ENCODE data around the gene CDH16.

Gene CDH16

GRCh38 chr16:66906916-66907836 lies 11.5 kb downstream of the CDH16 start:
- Histone ChIP-seq H3K9me3 (ENCODE audit: control extremely low read depth in 1 of 5, control insufficient read depth in 4 of 5, insufficient read depth in 2 of 5, low read depth in 1 of 5, low read length in 4 of 5) (no peaks in the 10 kb centered on the region), H3K27me3 (replicated peaks in 2 of 5; ENCODE audit: control insufficient read depth in 4 of 5, insufficient read depth in 5 of 5, low read length in 4 of 5) (peaks cover 0 to 7% (median 0%) of the 10 kb centered on the region in 5 experiments), H3K4me3 (ENCODE audit: control insufficient read depth in 1 of 7, extremely low read depth in 1 of 7, insufficient read depth in 4 of 7, low read depth in 2 of 7, low read length in 6 of 7) (no peak overlapping the region), H3K27ac (ENCODE audit: insufficient read depth in 1 of 2, low read depth in 1 of 2, low read length in 2 of 2, poor library complexity in 1 of 2, severe bottlenecking in 2 of 2) (no peak overlapping the region), H3K36me3 (ENCODE audit: control insufficient read depth in 4 of 4, insufficient read depth in 4 of 4, low read length in 3 of 4) (no peaks in the 10 kb centered on the region), H3K4me1 (ENCODE audit: control extremely low read depth in 1 of 4, control insufficient read depth in 4 of 4, insufficient read depth in 4 of 4, low read length in 3 of 4) (no peaks in the 10 kb centered on the region)
- ChIA-PET POLR2A (no interaction called here), CTCF (interaction anchor here (1.0 to 30.6 kb wide), 5 partner anchors 11 to 47 kb away, joined by 3 to 473 read pairs (median 8); partner anchors contain the start of genes CDH16 and RRAD)
- WGBS (ENCODE audit: insufficient coverage), result 85% methylated on average over 6 of the region's 7 CpGs
- DNase-seq, result no peak

- CTCF ChIA-PET, result interaction anchor here (0.6 to 30.6 kb wide), 5 partner anchors 10 to 71 kb away, joined by 3 to 473 read pairs (median 5); partner anchors contain the start of genes CDH16 and RRAD
- no peak overlapping the region for H3K4me3 ChIP-seq (ENCODE audit: control insufficient read depth in 1 of 7, extremely low read depth in 1 of 7, insufficient read depth in 4 of 7, low read depth in 2 of 7, low read length in 6 of 7)
- DNase-seq, result peak in 1 of 3 donors; percentile 36
- no peak overlapping the region for H3K27ac ChIP-seq (ENCODE audit: insufficient read depth in 1 of 2, low read depth in 1 of 2, low read length in 2 of 2, poor library complexity in 1 of 2, severe bottlenecking in 2 of 2)
- no peaks in the 10 kb centered on the region for H3K9me3 ChIP-seq (ENCODE audit: control extremely low read depth in 1 of 5, control insufficient read depth in 4 of 5, insufficient read depth in 2 of 5, low read depth in 1 of 5, low read length in 4 of 5)
- 92% methylated on average over 11 of the region's 11 CpGs for WGBS (ENCODE audit: insufficient coverage)
- no peaks in the 10 kb centered on the region for H3K4me1 ChIP-seq (ENCODE audit: control extremely low read depth in 1 of 4, control insufficient read depth in 4 of 4, insufficient read depth in 4 of 4, low read length in 3 of 4)
- POLR2A ChIA-PET, result no interaction called here
- H3K27me3 ChIP-seq (replicated peaks in 2 of 5; ENCODE audit: control insufficient read depth in 4 of 5, insufficient read depth in 5 of 5, low read length in 4 of 5), result peaks cover 0 to 7% (median 0%) of the 10 kb centered on the region in 5 experiments
- H3K36me3 ChIP-seq (ENCODE audit: control insufficient read depth in 4 of 4, insufficient read depth in 4 of 4, low read length in 3 of 4), result no peaks in the 10 kb centered on the region
Observed at GRCh38 chr16:66905633-66906539, 12.8 kb downstream of the CDH16 start.

GRCh38 chr16:66904846-66905632 lies 13.6 kb downstream of the CDH16 start:
- no peak overlapping the region for H3K4me3 ChIP-seq (ENCODE audit: control insufficient read depth in 1 of 7, extremely low read depth in 1 of 7, insufficient read depth in 4 of 7, low read depth in 2 of 7, low read length in 6 of 7)
- DNase-seq, result no peak
- H3K4me1 ChIP-seq (ENCODE audit: control extremely low read depth in 1 of 4, control insufficient read depth in 4 of 4, insufficient read depth in 4 of 4, low read length in 3 of 4), result peaks cover 0 to 3% (median under 1%) of the 10 kb centered on the region in 4 experiments
- H3K27ac ChIP-seq (ENCODE audit: insufficient read depth in 1 of 2, low read depth in 1 of 2, low read length in 2 of 2, poor library complexity in 1 of 2, severe bottlenecking in 2 of 2), result no peak overlapping the region
- H3K36me3 ChIP-seq (ENCODE audit: control insufficient read depth in 4 of 4, insufficient read depth in 4 of 4, low read length in 3 of 4), result no peaks in the 10 kb centered on the region
- ChIA-PET CTCF (interaction anchor here (0.9 to 30.6 kb wide), 6 partner anchors 9 to 70 kb away, joined by 4 to 473 read pairs (median 7); partner anchors contain the start of genes CDH16 and RRAD), POLR2A (interaction anchor here (0.5 kb wide), 1 partner anchor 148 kb away, joined by 3 read pairs; no protein-coding TSS in a partner anchor)
- no peaks in the 10 kb centered on the region for H3K9me3 ChIP-seq (ENCODE audit: control extremely low read depth in 1 of 5, control insufficient read depth in 4 of 5, insufficient read depth in 2 of 5, low read depth in 1 of 5, low read length in 4 of 5)
- peaks cover 0 to 7% (median 0%) of the 10 kb centered on the region in 5 experiments for H3K27me3 ChIP-seq (replicated peaks in 2 of 5; ENCODE audit: control insufficient read depth in 4 of 5, insufficient read depth in 5 of 5, low read length in 4 of 5)
- 98% methylated on average over 8 of the region's 16 CpGs for WGBS (ENCODE audit: insufficient coverage)

- Histone ChIP-seq H3K27ac (ENCODE audit: insufficient read depth in 1 of 2, low read depth in 1 of 2, low read length in 2 of 2, poor library complexity in 1 of 2, severe bottlenecking in 2 of 2) (no peak overlapping the region), H3K36me3 (ENCODE audit: control insufficient read depth in 4 of 4, insufficient read depth in 4 of 4, low read length in 3 of 4) (no peaks in the 10 kb centered on the region), H3K27me3 (replicated peaks in 2 of 5; ENCODE audit: control insufficient read depth in 4 of 5, insufficient read depth in 5 of 5, low read length in 4 of 5) (peaks cover 0 to 7% (median 0%) of the 10 kb centered on the region in 5 experiments), H3K9me3 (ENCODE audit: control extremely low read depth in 1 of 5, control insufficient read depth in 4 of 5, insufficient read depth in 2 of 5, low read depth in 1 of 5, low read length in 4 of 5) (no peaks in the 10 kb centered on the region), H3K4me1 (ENCODE audit: control extremely low read depth in 1 of 4, control insufficient read depth in 4 of 4, insufficient read depth in 4 of 4, low read length in 3 of 4) (peaks cover 0 to 9% (median 2%) of the 10 kb centered on the region in 4 experiments), H3K4me3 (ENCODE audit: control insufficient read depth in 1 of 7, extremely low read depth in 1 of 7, insufficient read depth in 4 of 7, low read depth in 2 of 7, low read length in 6 of 7) (no peak overlapping the region)
- WGBS (ENCODE audit: insufficient coverage), result 100% methylated on average over 4 of the region's 13 CpGs
- POLR2A ChIA-PET, result no interaction called here
- no peak for DNase-seq
- CTCF ChIA-PET, result interaction anchor here (1.0 to 30.6 kb wide), 5 partner anchors 9 to 71 kb away, joined by 3 to 473 read pairs (median 5); partner anchors contain the start of genes CDH16 and RRAD
Observed at GRCh38 chr16:66904428-66904845, 14.2 kb downstream of the CDH16 start.

- WGBS (ENCODE audit: insufficient coverage), result 96% methylated on average over 9 of the region's 11 CpGs
- Histone ChIP-seq H3K27ac (ENCODE audit: insufficient read depth in 1 of 2, low read depth in 1 of 2, low read length in 2 of 2, poor library complexity in 1 of 2, severe bottlenecking in 2 of 2) (no peak overlapping the region), H3K27me3 (replicated peaks in 2 of 5; ENCODE audit: control insufficient read depth in 4 of 5, insufficient read depth in 5 of 5, low read length in 4 of 5) (peaks cover 0 to 7% (median 0%) of the 10 kb centered on the region in 5 experiments), H3K4me3 (ENCODE audit: control insufficient read depth in 1 of 7, extremely low read depth in 1 of 7, insufficient read depth in 4 of 7, low read depth in 2 of 7, low read length in 6 of 7) (no peak overlapping the region), H3K4me1 (ENCODE audit: control extremely low read depth in 1 of 4, control insufficient read depth in 4 of 4, insufficient read depth in 4 of 4, low read length in 3 of 4) (peaks cover 0 to 10% (median 2%) of the 10 kb centered on the region in 4 experiments), H3K36me3 (ENCODE audit: control insufficient read depth in 4 of 4, insufficient read depth in 4 of 4, low read length in 3 of 4) (no peaks in the 10 kb centered on the region), H3K9me3 (ENCODE audit: control extremely low read depth in 1 of 5, control insufficient read depth in 4 of 5, insufficient read depth in 2 of 5, low read depth in 1 of 5, low read length in 4 of 5) (no peaks in the 10 kb centered on the region)
- CTCF ChIA-PET, result interaction anchor here (1.0 to 30.6 kb wide), 7 partner anchors 8 to 71 kb away, joined by 3 to 473 read pairs (median 4); partner anchors contain the start of genes CDH16, PDP2 and RRAD
- DNase-seq, result no peak
- POLR2A ChIA-PET, result no interaction called here
Observed at GRCh38 chr16:66903544-66904427, 14.9 kb downstream of the CDH16 start.

All from common myeloid progenitor, CD34-positive (primary cell).